Activated CD4-positive, CD25-positive, alpha-beta regulatory T cell (primary cell): ENCODE results near the gene LTBP2.
"Not testable (repeated sequence)": the region's sequence is repeated elsewhere in the genome, so short reads cannot be mapped to it uniquely, and the experiment has no call there.

Experiments
- DNase-seq, 4 experiments: peaks; one replicate each; lab custom pipeline; 2025; lab: John Stamatoyannopoulos, UW

Gene LTBP2

DNA sequence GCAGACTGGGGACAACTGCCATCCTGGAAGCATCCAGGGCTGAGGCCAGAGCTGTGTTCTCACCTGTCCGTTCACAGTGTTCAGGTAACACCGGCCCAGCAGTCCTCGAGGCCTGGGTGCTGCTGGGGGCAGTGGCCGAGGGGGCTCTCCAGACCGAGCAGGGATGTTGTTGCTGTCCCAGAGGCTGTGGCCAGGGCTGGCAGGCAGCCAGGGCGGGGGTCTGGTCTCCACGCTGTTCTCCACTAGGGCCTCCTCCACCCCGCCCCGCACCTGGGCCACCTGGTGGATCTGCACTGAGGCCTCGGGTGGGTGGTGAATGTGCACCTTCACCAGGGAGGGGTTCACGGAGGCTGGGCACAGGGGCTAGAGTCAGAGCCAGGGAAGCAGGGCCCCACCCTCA is 61.0 kb downstream of the LTBP2 start:
- DNase-seq, result no peak

DNA sequence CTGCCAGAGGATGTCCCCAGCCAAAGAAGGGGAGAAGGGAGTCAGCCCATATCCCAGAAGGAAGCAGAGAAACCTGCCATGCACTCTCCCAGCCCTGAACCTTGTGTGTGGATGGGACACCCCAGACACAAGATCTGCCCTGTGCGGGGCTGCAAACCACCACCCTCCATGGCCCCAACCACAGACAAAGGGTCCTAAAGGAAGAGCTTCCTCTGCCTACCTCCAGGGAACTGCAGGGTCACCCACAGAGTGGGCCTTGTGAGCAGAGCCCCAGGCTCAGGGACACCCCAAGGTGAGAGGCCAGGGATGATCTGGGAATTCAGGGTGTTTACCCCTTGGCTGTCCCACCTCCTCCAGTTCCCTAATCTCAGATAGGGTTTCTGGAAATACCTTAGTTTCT is 62.0 kb downstream of the LTBP2 start:
- no peak for DNase-seq

DNA sequence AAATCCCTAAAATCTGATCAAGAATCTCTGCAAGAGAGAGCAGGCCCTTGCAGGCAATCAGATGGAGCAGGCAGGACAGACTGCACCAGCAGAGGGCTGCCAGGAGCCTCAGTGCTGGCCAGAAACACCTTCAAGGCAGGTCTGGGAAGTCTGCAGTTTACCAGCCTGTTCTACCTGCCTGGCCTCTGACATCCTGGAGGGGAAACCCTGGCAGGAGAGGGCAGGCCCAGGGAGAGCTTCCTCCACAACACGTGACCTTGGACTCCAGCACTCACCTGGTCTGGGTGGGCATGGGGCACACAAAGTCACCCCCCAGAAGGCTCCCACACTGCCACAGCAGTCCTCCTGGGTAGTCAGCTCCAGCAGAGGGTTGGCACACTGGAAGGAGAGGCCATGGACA is 62.4 kb downstream of the LTBP2 start:
- DNase-seq, result no peak

DNA sequence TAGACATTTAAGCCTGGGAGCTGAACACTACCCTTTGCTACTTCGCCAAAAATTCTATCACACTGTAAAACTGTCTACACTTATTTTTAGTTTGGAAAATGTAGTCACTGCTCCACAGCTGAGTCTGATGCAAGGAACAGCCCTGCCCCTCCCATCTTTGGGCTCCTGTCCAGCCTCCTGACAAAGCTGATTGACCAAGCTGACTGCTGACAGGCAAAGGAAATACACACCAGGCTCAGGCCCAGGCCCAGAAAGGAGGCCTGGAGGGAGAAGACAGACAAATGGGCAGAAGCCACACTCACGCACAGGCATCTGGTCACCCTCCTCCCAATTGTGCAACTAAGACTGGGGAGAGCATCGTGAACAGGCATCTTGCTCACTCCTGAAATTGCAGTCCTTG is 63.2 kb downstream of the LTBP2 start:
- DNase-seq, result no peak

DNA sequence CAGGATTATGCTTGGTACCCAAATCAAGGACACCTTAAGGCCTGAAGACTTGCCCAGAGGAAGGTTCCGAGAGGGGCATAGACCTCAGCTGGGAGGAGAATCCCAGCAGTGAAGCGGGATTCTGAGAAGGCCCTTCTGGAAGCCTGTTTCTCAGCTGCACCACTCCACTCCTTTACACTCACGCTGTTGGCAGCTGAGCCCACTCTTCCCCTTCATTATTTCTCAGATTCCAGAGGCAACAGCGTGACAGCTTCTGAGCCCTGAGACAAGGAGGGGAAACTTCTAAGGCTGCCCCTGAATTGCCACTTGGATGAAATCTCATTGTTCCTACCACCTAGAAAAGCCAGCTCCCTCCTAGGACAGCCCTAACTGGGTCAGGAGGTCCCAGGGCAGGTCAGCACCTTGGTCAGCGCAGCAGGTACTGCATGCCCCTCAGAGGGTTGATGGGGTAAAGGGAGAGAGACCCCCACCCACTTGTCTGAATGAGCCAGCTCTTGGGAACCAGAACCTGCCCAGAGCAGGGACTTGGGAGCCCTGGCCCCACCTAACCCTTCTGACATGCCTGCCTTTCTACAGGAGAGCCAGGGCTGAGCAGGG is 64.6 kb downstream of the LTBP2 start:
- DNase-seq, result no peak

DNA sequence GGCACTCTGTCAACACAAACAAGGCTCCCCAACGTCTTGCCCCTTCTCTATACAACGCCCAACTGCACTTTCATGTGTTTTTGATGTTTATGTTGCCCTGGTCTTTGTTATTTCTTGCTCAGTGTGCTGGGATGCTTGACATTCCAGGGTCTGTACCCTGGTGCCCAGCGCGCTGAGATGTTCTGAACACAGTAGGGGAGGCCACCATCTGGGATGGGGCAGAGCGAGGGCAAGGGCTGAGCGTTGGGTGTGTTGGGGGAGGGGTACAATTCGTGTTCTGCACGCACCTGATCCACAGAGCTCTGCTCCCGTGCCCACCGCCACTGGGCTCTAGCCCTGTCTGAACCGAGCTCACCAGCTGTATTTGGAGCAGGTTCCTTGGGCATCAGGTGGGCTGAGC is 65.6 kb downstream of the LTBP2 start:
- no peak for DNase-seq

DNA sequence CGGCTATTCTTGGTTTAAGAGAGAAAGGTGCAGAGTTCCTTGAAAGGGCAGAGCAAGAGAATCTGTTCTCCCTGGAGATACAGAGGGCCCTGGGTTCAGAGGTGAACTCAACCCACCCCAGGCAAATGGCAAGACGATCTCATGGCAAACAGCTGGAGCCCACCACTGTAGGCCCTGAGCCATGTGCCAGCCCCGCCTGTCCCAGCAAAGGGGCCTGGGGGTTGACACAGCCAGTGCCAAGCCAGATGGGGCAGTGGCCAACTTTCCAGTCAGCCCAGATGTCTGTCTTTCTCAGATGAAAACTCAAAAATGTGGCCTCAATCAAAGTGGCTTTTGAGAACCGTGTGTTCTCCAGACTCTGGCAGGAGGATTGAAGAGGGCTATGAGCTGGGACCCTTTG is 66.7 kb downstream of the LTBP2 start:
- no peak for DNase-seq

DNA sequence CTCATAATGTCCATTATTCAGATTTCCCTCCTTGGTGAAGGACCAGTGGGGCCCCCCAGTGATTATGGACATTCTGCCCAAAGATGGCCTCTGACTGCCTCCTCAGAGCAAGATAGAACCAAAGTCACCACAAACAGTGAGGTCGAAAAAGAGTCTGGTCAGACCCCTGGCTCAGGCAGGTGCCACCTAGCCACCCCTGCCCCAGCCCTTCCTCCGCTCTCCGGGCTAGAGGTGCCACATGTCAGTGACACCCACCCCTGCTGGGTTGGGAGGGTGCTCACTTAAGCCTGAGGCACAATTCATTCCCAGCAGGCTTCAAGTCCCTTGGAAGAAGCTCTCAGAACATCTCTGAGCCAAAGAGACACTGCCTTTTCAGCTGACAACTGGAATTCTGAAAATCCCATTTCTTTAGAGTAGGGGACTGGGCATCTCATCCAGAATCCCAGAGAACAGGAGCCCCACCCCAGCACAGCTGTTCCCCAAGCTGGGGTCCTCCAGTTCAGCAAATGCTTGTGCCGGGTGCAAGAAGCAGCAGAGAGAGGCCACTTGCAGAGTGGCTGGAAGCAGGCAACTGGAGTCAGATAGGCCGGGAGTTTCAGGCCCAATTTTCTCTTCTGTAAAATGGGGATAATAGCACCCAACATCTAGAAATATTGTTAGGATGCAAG is 68.1 kb downstream of the LTBP2 start:
- no peak for DNase-seq

DNA sequence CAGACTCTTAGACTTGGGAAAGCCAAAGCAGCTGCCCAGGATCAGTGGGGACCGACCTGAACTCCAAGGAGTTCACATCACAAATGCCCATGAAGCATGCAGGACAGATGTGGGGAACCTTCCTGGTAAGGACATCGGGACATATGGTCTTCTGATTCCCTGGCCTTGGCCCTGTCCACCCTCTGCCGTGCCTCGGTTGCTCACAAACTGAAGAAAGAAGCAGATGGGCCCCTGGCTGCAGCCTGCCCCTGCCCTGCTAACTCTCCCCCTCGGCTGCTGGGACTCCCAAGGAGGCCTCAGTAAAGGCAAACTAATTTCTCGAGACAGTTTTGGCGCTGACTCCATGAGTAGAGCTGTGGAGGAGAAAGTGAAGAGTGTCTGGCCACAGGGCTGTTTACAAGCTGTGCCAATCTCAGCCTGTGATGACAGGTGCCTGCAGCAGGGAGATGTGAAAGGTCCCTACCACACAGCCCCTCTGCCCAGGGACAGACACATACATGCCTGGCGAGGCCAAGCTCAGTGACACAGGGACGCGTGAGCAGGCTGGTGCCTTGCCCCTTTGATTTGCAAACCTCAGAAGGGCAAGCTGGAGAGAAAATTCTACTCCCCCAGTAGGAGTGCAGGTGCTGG is 69.9 kb downstream of the LTBP2 start:
- no peak for DNase-seq

DNA sequence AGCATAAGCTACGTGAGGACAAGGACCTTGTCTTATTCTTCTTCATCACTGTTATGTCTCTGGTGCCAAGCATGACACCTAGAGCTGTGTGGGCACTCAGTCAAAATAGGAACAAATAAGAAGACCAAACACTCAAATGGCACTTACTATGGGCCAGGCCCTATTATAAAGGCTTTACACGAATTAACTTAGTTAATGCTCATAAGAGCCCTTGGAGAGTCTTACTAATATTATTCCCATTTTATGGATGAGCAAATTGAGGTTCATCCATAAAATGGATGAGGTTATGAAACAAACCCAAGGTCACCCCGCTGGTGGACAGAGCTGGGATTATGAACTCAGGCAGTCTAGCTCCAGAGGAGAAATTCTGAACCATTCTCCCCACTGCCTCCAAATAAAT is 70.8 kb downstream of the LTBP2 start:
- DNase-seq, result no peak

DNA sequence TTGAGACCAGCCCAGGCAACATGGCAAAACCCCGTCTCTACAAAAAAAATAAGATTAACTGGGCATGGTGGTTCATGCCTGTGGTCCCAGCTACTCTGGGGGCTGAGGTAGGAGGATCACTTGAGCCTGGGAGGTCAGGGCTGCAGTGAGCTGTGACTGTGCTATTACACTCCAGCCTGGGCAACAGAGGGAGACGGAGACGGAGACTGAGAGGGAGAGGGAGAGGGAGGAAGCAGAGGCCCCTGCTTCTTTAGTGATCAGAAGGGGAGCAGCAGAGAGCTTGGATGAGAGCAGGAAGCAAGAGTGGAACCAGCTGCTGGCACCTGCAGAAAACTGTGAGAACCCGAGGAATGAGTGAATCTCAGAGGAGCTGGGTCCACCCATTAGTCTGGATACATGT is 72.5 kb downstream of the LTBP2 start:
- no peak for DNase-seq

DNA sequence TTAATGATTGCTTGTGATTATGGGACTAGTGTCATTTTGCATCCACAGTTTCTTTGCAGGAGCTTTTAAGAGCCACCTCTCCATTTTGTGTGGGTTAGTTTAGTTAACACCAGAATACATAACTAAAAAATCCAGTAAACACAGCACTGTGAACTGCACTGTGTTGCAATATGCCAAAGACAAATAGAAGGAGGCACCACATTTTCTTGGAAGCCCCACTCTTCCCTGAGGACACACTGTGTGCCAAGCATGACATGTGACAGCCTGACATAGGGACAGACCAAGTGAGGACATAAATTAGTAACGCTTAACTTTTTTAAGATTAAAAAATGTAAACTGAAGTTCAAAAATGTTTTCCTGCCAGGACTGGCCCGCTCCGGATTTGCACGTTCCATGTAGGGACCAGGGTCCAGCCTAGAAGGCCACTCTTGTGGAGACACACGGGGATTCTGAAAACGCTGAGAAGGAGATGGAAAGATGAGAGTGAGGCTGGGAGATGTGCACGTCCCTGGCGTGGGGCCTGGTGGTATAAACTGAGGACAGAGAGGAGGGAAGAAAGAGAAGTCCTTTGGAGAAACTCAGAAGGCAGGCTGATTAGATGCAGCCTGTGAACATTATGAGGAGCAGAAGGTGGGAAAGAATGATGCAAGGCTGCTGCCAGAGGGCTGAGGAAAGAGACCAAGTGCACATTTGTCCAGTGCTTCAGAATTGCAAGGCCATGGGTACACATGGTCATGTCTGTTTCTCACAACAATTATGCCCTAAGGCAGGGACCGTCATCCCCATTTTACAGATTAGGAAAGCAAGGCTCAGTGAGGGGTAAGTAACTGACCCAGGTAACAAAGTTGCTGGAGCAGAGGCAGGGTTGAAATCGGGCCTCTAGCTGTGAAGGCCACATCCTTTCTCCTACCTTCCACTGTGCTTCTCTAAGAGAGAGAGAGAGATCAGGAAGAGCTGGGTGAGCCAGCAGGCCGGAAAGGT is 73.3 kb downstream of the LTBP2 start:
- no peak for DNase-seq

DNA sequence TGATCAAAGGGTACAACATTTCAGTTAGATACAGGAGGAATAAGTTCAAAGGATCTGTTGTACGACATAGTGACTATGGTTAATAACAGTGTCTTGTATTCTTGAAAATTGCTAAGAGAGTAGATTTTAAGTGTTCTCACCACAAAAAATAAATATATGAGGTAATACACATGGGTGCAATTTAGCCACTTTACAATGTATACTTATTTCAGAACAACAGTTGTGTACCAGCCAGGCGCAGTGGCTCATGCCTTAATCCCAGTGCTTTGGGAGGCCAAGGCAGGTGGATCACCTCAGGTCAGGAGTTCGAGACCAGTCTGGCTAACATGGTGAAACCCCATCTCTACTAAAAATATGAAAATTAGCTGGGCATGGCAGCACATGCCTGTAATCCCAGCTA is 75.7 kb downstream of the LTBP2 start:
- DNase-seq, result not testable (repeated sequence)

DNA sequence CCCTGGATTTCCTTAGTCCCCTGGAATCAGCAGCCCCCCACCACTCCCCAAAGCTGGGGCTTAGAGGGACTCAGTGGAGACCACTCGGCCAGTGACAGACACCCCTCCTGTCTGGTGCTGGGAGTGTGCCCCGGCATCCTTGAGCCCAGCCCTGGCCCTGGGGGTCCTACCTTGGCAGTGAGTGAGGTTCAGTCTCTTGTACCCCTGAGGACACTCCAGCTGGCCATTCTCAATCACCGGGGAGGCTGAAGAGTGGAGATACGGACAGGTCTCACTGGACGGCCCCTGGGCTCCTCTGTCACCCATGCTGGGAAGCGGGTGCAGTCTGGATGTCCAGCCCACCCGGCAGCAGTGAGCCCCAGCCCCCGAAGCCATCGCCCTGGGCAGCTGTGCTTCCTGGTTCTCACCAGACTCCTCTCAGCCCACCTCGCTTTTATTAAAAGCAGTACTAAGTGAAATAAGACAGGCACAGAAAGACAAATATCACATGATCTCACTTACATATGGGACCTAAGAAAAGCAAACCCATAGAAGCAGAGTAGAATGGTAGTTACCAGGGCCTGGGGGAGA is 76.2 kb downstream of the LTBP2 start:
- DNase-seq, result no peak

DNA sequence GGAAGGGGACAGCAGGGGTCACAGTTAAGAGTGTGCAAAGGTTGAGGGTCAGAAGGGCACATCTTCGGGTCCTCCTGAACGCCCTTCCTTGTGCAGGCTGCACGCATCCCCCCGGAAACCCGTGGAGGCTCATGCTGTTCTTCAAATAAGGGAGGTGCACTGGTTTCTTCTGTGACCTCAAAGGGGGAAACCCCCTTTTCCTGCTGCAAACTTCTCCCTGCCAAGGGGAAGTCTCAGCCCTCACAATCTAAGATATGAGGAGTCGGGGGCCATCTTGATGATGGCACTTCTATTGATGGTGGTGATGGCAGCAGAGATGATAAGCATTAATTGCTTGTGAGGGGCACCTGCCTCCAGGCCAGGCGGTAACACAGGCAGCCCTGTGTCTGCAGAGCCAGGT is 78.5 kb downstream of the LTBP2 start:
- no peak for DNase-seq

DNA sequence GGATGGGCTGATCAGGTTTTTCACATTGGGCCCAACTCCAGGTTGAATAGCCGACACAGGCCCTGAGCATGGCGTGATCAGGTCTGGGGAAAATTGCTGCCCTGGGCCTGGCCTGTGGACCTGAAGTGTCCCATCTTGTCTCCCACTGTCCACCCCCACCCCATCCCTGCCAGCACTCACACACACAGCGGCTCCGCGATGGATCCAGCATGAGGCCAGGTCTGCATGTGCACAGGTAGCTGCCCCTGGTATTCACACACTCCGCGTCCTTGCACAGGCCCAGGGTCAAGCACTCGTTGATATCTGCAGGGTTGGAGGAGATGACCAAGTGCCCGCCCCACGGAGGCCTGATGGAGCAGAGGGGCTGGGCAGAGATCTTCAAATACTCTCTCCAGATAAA is 79.8 kb downstream of the LTBP2 start:
- no peak for DNase-seq

DNA sequence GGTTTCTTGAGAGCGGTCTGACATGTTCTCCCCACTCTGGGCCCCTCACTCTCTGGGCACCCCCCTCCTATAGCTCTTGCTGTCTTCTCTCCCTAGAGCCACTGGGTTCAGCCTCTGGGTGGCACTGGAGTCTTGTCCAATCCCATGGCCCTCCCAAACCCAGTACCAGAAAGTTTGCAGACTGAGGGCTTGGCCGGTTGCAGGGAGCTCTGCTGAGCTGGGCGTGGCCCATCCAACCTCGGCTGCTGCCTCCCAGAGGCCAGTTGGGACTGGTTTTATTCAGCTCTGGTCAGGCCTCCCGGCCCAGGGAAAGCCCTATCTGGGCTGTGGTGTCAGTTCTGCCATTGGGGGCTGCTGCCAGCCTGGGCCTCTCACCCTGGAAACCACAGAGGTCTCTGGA is 80.6 kb downstream of the LTBP2 start:
- DNase-seq, result no peak

DNA sequence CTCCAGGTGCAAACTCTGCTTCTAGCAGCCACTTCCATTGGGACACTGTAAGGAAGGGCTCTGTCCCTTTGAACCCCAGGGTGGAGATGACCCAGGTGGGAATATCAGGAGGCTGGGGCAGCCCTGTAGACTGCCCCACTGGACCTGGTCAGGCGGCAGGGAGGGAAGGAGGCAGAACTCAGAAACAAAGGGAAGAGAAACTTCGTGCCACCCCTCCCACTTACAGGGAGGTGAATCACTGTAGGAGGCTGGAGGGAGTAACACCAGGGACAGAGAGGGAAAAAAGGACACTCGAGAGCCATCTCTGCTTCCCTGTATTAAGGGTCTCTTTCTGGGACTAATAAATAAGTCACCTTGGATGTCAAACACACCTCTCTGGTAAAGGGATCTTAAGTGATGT is 81.0 kb downstream of the LTBP2 start:
- no peak for DNase-seq

DNA sequence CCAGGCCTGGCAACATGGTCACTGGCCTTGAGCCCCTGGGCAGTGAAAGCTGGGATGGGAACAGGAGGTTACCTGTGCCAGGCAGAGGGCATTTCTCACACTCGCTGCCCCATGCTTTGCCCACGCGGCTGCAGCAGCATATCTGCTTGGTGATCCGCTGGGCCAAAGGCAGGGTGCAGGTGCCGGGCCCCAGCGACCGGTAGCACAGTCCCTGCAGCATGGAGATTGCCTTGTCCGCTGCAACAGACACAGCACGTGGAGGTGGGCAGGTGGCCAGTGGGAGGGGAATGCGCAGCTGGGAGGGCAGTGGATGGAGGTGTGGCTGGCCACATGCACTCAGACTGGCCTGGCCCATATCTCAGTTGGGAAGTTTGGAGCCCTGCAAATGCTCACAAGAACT is 83.2 kb downstream of the LTBP2 start:
- no peak for DNase-seq

DNA sequence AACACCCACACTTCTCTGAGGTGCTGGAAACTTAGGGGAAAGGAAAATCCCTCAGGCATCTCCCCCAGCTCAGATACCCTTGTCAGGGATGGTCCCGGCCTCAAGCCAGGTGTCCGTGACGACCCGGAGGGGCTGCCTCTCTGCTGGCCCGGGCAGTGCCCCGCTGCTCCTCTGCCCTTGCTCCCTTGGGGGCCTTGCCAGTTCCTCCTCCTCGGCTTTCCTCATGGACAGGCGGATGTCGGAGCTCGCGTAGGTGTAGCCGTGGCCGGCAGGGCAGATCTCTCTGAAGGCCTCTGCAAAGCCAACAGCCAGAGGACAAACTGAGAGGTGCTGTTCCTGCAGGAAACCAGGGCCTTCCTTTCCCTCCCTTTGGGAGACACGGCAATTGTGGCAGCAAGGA is 83.6 kb downstream of the LTBP2 start:
- no peak for DNase-seq

DNA sequence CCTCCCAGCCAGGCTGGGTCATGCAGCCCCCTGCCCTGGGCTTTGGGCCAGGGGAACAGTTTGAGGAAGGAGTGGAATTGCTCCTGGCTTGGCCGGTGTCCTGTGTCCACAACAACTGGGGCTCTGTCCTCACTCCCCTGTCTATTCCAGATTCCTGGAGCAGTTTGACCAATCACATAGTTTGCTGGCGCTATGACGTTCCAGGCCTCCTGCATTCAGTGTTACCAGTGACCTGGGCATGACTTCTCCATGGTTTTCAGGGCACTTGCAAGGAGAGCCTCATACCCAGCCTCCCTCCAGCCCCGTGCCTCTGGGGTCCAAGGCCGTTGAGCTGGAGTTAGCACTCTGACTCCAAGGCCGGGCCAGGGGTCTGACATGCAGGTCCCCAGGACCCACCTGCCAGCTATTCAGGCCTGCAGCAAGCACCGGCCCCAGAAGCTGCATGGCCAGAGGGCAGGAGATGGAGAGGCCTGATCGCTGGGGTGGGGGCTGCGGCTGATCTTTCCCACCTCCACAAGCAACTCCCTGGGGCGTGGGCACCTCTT is 84.2 kb downstream of the LTBP2 start:
- DNase-seq, result no peak
